Chondrocyte (in vitro differentiated cells): ENCODE measurements around the gene CTIF. TPM values are rescaled to one million over a fixed set of nuclear protein-coding genes. Genes with fewer than 3 reads are reported as not detected.

Experiments
- DNase-seq: peaks from one replicate; pipeline ENCODE4 v3.0.0; 2021; ENCODE audit warnings: mixed read lengths, low spot score
- H3K27ac Mint-ChIP-seq: one replicate; pipeline ENCODE4 v1.8.0; 2021; ENCODE audit warnings: mild to moderate bottlenecking, moderate library complexity, mixed read lengths; ENCODE audit not compliant: unreplicated experiment
- H3K27me3 Mint-ChIP-seq: 2 replicates; pipeline ENCODE4 v1.8.0; 2021; ENCODE audit warnings: low read depth, mixed read lengths
- H3K36me3 Mint-ChIP-seq: 2 replicates; pipeline ENCODE4 v1.8.0; 2021; ENCODE audit warnings: low read depth, mixed read lengths
- H3K4me1 Mint-ChIP-seq: 2 replicates; pipeline ENCODE4 v1.8.0; 2021; ENCODE audit warnings: low read depth, mild to moderate bottlenecking, mixed read lengths
- H3K4me3 Mint-ChIP-seq: one replicate; pipeline ENCODE4 v1.8.0; 2021; ENCODE audit warnings: mild to moderate bottlenecking, moderate library complexity, mixed read lengths; ENCODE audit not compliant: unreplicated experiment
- H3K9me3 Mint-ChIP-seq: 2 replicates; pipeline ENCODE4 v1.8.0; 2021; ENCODE audit warnings: low read depth, mixed read lengths
- CTCF ChIP-seq: fragments of 200-600 bp; sonication (generic); IDR thresholded peaks from 2 replicates; pipeline ENCODE4 v1.5.0; 2021; ENCODE audit warnings: antibody characterized with exemption, mild to moderate bottlenecking, moderate library complexity
- total RNA-seq: library from RNA; stranded (reverse); gene quantifications from 3 replicates; pipeline ENCODE4 v1.2.1, GENCODE V29; 2021

The CTIF gene
- total RNA-seq, 1 donor from 2014 or later = 184 TPM

DNA sequence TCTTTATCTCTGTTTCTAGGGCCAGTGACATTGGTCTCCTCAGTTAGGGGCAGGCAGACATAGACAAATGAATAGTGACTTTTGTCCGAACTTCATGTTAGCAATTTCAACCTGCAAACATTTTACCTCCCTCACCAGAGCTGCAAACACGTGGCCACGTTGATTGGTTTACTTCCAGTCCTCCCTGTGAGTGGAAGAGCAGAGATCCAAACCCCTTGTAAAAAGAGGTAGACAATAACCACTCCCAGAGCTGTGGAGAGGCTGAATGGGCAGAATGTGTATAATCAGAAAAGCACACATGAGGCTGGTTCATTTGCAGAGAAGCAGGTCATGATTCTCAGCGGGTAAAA lies 31.1 kb downstream of the CTIF start:
- H3K4me1 Mint-ChIP-seq = peaks cover 92% of the 10 kb centered on the region
- peak overlapping the region; percentile 4 for H3K27ac Mint-ChIP-seq
- TF ChIP-seq CTCF = no peak
- no peaks in the 10 kb centered on the region for H3K27me3 Mint-ChIP-seq
- no peak overlapping the region for H3K4me3 Mint-ChIP-seq
- H3K9me3 Mint-ChIP-seq = no peaks in the 10 kb centered on the region
- H3K36me3 Mint-ChIP-seq = peaks cover 7% of the 10 kb centered on the region
- DNase-seq = no peak

DNA sequence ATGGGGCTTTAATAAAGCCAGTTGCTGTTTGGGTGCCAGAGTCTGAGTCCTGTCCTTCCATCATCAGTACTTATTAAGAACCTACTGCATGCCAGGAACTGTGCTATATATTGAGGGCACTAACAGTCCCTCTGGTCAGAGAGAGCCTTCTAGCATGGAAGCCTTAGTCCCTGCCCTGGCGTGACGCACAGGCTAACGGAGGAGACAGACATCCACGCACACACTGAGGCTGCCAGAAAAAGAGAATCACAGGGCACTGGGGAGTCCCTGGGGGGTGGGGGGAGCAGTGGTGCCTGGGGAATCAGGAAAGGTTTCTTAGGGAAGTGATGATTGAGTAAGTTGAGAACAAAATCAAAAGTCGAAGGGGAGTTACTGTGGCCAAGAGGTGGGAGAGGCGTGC lies 31.5 kb downstream of the CTIF start:
- H3K36me3 Mint-ChIP-seq = peaks cover 5% of the 10 kb centered on the region
- H3K4me3 Mint-ChIP-seq = no peak overlapping the region
- peak overlapping the region; percentile 80 for H3K27ac Mint-ChIP-seq
- H3K4me1 Mint-ChIP-seq = peaks cover 92% of the 10 kb centered on the region
- DNase-seq = no peak
- no peaks in the 10 kb centered on the region for H3K9me3 Mint-ChIP-seq
- no peaks in the 10 kb centered on the region for H3K27me3 Mint-ChIP-seq
- TF ChIP-seq CTCF = no peak

DNA sequence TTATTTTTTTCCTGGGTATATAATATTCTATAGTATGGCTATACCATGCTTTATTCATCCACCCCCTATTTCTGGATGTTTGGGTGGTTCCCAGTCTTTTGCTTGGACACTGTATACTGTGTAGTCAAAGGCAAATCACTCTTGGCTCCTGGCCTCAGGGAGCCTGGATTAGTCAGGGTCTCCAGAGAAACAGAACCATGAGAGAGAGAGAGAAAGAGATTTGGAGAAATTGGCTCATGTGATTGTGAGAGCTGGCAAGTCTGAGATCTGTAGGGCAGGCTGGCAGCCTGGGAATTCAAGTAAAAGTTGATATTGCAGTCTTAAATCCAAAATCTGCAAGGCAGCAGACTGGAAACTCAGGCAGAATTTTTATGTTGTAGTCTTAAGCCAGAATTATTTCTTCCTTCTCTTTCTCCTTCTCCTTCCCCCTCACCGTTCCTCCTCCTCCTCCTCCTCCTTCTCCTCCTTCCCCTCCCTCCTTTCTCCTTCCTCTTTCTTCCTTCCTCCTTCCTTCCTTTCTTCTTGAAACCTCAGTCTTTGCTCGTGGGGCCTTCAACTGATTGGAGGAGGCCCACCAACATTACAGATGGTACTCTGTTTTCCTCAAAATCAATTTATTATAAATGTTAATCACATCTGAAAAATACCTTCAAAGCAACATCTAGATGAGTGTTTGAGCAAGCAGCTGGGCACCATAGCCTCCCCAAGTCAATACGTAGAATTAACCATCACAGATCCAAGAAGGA lies 33.0 kb downstream of the CTIF start:
- TF ChIP-seq CTCF = no peak
- H3K36me3 Mint-ChIP-seq = peaks cover 7% of the 10 kb centered on the region
- no peaks in the 10 kb centered on the region for H3K27me3 Mint-ChIP-seq
- no peaks in the 10 kb centered on the region for H3K9me3 Mint-ChIP-seq
- H3K4me1 Mint-ChIP-seq = peaks cover 92% of the 10 kb centered on the region
- H3K4me3 Mint-ChIP-seq = no peak overlapping the region
- no peak for DNase-seq
- peak overlapping the region; percentile 77 for H3K27ac Mint-ChIP-seq

DNA sequence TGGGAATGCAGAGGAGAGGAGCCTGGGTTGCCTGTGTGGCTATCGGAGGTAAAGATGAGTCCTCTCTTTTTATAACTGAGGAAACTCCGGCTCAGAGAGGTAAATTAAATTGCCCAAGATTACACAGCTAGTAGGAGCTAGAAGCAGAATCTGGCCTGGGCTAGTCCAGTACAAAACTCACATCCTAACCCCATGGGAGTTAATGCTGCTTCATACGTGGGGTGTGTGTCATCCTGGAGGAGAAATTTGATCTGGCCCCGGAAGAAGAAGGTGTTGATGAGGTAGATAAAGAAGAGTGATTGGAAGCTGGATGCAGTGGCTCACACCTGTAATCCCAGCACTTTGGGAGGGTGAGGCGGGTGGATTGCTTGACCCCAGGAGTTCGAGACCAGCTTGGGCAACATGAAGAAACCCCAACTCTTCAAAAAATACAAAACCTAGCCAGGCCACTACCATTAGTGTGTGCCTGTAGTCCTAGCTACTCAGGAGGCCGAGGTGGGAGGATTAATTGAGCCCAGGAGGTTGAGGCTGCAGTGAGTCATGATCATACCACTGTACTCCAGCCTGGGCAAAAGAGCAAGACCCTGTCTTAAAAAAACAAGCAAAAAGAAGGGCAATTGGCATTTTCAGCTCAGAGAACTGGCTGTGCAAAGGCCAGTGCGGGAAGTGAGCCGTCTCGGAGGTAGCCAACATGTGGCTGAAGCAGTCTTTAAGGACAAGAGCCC lies 33.7 kb downstream of the CTIF start:
- H3K4me1 Mint-ChIP-seq = peaks cover 89% of the 10 kb centered on the region
- no peak for DNase-seq
- H3K27me3 Mint-ChIP-seq = no peaks in the 10 kb centered on the region
- no peak overlapping the region for H3K4me3 Mint-ChIP-seq
- H3K9me3 Mint-ChIP-seq = no peaks in the 10 kb centered on the region
- peak overlapping the region; percentile 77 for H3K27ac Mint-ChIP-seq
- TF ChIP-seq CTCF = no peak
- peaks cover 7% of the 10 kb centered on the region for H3K36me3 Mint-ChIP-seq

GRCh38 chr18:48573632-48574283 lies 34.9 kb downstream of the CTIF start:
- TF ChIP-seq CTCF = peak; percentile 16
- no peaks in the 10 kb centered on the region for H3K27me3 Mint-ChIP-seq

More at GRCh38 chr18:48573632-48574283, 34.9 kb downstream of the CTIF start:
- H3K27ac Mint-ChIP-seq = peak overlapping the region; percentile 60
- H3K4me1 Mint-ChIP-seq = peaks cover 88% of the 10 kb centered on the region
- no peak overlapping the region for H3K4me3 Mint-ChIP-seq
- peaks cover 10% of the 10 kb centered on the region for H3K36me3 Mint-ChIP-seq
- no peak for DNase-seq
- peaks cover 6% of the 10 kb centered on the region for H3K9me3 Mint-ChIP-seq
